NCI-H2196 treated with DMSO at 0.1 percent for 48 hours (cell line): ENCODE results near the gene TLX2.
"Not testable (repeated sequence)": the region's sequence is repeated elsewhere in the genome, so short reads cannot be mapped to it uniquely, and the experiment has no call there.

Experiments
- DNase-seq: peaks from one replicate; lab custom pipeline; 2025; ENCODE audit not compliant: unreplicated experiment; lab: John Stamatoyannopoulos, UW

TLX2 gene

DNA sequence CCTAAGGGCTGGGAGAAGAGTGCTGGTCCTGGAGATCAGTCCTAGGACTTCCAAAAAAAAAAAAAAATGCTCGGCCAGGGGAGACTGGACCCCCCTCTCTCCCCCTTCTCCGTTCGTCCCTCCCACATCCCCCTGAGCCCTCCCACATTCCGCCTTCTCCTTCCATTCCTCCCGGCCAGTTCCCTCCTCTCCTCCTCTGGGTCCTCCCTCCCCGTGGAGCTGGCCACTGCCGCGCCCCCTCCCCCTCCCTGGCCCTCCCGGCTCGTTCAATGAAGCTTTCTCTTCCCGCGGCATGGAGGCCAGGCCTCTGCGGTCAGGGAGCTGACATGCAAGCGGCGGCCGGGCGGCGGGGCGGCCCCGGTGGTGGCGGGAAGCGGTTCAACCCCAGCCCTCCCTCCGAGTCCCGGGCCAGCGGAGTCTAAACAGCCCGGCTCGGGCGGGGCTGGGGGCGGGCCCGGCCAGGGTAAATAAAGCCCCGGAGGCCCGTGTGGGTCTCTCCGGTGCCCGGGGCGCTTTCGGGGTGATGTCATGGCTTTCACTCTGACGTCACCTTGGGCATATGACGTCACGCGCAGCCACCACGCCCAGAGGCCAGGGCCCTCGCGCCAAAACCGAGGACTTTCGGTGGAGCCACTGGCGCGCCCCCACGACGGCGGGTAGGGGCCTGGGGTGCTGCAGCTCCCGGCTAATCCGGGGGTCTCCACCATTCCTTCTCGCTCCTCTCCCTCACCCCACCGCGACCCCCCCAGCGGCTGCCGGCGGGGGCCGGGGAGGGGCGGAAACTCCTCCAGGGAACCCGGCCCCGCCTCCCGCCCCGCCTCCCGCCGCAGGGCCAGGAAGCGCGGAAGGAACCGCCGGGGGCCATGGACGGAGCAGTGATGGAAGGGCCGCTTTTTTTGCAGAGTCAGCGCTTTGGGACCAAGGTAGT is 39.9 kb downstream of the TLX2 start, which contains the start of the genes DOK1 and LOXL3:
Gene DOK1, plus strand, starts transcription at position 829 of the 928 bp plus-strand sequence. Its CDS starts 35 bp downstream, at position 864.
Gene LOXL3, minus strand, starts transcription at position 51 of the 928 bp plus-strand sequence. CDS start 1,308 bp downstream, outside the sequence.
- DNase-seq: no peak

GRCh38 chr2:74554820-74555531 is 40.7 kb downstream of the TLX2 start:
- DNase-seq: no peak

DNA sequence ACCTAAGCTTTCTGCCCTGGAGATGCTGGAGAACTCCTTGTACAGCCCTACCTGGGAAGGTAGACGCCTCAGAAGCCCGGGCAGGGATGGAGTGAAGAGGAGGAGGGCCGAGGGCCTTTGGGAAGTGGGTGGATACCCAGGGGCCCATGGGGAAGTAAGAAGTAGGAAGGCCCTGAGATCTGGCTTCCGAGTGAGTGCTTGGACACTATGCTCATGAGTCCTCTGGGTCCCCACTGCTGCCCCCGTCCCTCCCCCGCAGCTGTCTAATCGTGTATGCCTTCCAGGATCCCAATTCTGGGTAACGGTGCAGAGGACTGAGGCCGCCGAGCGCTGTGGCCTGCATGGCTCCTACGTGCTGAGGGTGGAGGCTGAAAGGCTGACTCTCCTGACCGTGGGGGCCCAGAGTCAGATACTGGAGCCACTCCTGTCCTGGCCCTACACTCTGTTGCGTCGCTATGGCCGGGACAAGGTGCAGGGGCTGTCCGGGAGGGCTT is 41.4 kb downstream of the TLX2 start:
- no peak for DNase-seq

GRCh38 chr2:74556159-74556558 is 41.9 kb downstream of the TLX2 start:
- DNase-seq: no peak

GRCh38 chr2:74556831-74557370 is 42.7 kb downstream of the TLX2 start:
- DNase-seq: no peak

GRCh38 chr2:74558284-74559230 is 44.3 kb downstream of the TLX2 start:
- no peak for DNase-seq

DNA sequence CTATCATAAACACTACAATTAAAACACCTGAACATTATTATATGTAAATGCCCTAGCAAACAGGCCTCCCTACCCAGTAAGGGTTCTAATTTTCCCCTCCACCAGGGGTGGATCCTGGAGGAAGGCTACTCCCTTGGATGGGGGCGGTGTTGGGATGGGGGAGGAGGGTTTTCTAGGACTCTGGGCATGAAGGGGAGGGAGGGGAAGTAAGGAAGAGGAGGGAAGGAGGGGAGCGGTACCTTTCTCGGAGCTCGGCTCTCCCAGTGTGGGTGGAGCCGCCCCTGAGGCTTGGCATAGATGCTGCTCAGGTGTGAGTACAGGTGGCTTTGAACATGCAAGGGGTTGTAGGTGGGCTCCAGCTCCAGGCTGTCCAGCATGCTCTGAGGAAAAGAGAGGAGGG is 45.7 kb downstream of the TLX2 start:
- DNase-seq: no peak

DNA sequence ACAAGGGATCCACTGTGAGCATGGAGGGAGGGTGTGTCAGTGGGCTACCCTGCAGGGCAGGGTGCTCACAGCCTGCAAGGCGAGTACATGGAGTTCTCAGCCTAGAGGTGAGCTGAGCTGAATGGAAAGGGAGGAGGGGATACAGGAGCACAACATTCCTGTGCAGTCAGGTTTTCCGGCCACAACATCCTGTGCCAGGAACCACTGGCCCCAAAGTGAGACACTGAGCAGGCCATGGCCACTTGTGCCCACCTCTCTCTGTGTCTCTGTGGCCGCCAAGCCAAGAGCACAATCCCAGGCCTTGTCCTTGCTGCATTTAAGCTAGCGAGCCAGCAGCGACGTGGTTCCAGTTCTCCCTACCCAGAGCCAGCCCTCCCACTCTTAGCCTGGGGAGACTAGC is 46.3 kb downstream of the TLX2 start:
- no peak for DNase-seq

GRCh38 chr2:74561022-74561421 is 46.8 kb downstream of the TLX2 start:
- not testable (repeated sequence) for DNase-seq

DNA sequence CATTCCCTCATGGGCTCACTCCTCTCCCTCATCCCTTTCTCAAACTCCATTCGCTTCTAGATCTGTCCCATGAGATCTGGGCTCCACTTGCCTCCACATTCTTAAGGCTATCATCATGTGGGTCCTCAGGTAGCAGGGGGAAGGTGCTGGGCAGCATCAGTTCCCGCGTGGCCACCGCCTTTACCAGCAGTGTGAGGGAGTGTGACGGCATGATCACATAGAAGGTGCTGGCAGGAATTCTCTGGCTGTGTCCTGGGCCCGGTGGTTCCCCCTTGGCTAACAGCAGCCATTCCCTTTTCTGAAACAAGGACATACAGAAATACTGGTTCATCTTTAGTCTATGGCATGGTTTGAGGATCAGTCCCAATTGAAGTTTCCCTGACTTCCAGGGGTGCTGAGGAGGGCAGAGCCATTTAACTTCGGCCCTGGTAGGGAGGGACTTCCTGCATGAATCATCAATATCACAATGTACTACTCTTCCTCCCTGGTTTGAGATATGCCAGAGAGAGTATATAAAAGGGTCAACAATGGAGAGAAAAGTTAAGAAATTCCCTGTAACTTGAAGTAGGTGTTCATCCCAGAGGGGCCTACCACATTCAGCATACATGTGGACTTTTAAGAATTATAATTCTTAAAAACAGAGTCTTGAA is 48.0 kb downstream of the TLX2 start:
- DNase-seq: no peak

DNA sequence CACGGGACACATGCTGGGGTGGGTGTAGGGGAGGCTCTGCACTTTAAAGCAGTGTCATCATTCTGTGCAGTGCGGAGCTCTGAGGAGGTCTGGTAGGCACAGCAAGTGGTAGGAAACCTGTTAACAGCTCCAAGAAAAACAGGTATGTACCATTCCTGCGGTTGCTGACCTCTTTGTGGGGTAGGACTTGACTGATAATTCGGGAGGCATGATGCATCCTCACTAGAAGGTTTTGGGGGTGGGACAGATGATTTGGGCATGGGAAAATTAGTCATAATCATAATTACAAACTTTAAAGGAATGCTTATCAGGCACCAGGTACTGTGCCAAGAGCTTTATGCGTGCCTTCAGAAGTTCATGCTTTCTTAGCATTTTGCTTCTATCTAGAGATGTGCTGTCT is 50.0 kb downstream of the TLX2 start:
- DNase-seq: no peak

- DNase-seq: no peak
These were observed 52.0 kb downstream of the TLX2 start for GRCh38 chr2:74566076-74566753.

DNA sequence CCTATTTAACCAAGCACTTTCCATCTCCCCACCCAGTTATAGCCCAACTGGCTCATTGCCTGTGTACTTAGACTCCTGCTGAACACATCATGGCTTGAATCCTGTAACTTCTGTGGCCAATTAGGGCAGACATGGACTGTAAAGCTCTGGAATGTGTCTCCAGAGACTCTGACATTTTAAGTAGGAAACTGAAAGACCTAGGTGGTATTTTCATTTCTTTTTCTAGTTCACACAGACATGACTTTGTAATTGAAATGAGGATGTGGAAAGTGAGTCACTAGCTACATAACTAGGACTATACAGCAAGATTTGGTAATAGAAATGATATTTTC is 52.5 kb downstream of the TLX2 start:
- no peak for DNase-seq
